MG63 (cell line): ENCODE data around the gene CEP295NL. TPM values are rescaled to one million over a fixed set of nuclear protein-coding genes. Genes with fewer than 3 reads are reported as not detected.
A peak's percentile ranks its signal among the peaks of the same experiment; 100 is the strongest.

Experiments used
- DNase-seq: peaks from one replicate; pipeline ENCODE4 v3.0.0-alpha.2; 2020
- H3K27me3 ChIP-seq: fragments of 250-450 bp; sonication (Bioruptor Pico); 2 replicates; pipeline ENCODE4 v1.5.1; 2020; ENCODE audit warnings: mild to moderate bottlenecking, moderate library complexity
- H3K36me3 ChIP-seq: fragments of 250-450 bp; sonication (Bioruptor Pico); 2 replicates; pipeline ENCODE4 v1.5.1; 2020; ENCODE audit warnings: mild to moderate bottlenecking, moderate library complexity
- H3K4me3 ChIP-seq: fragments of 250-450 bp; sonication (Bioruptor Pico); 2 replicates; pipeline ENCODE4 v1.5.1; 2020; ENCODE audit warnings: mild to moderate bottlenecking, moderate library complexity
- H3K9me3 ChIP-seq: fragments of 250-450 bp; sonication (Bioruptor Pico); 2 replicates; pipeline ENCODE4 v1.5.1; 2020; ENCODE audit warnings: mild to moderate bottlenecking, moderate library complexity
- total RNA-seq: library from RNA; depleted of rRNA; stranded (reverse); fragments of >200 nt; shearing (Covaris generic); gene quantifications from 2 replicates; pipeline ENCODE4 v1.2.3, GENCODE V29; 2014; ENCODE audit warnings: low replicate concordance

CEP295NL gene
- total RNA-seq, 1 experiment from 2014 or later, result not detected

DNA sequence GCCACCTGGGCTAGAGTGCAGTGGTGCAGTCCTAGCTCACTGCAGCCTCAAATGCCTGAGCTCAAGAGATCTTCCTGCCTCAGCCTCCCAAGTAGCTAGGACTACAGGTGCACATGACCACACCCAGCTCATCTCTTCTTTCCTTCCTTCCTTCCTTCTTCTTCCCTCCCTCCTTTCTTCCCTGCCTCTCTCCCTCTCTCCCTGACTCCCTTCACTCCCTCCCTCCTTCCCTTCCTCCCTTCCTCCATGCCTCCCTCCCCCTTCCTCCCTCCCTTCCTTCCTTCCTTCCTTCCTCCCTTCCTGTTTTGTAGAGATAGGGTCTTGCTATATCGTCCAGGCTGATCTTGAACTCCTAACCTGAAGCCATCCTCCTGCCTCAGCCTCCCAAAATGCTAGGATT, 38.9 kb downstream of the CEP295NL start:
- Histone ChIP-seq H3K27me3 (no peaks in the 10 kb centered on the region), H3K36me3 (peaks cover 71% of the 10 kb centered on the region), H3K9me3 (no peaks in the 10 kb centered on the region), H3K4me3 (no peak overlapping the region)
- DNase-seq, result no peak

DNA sequence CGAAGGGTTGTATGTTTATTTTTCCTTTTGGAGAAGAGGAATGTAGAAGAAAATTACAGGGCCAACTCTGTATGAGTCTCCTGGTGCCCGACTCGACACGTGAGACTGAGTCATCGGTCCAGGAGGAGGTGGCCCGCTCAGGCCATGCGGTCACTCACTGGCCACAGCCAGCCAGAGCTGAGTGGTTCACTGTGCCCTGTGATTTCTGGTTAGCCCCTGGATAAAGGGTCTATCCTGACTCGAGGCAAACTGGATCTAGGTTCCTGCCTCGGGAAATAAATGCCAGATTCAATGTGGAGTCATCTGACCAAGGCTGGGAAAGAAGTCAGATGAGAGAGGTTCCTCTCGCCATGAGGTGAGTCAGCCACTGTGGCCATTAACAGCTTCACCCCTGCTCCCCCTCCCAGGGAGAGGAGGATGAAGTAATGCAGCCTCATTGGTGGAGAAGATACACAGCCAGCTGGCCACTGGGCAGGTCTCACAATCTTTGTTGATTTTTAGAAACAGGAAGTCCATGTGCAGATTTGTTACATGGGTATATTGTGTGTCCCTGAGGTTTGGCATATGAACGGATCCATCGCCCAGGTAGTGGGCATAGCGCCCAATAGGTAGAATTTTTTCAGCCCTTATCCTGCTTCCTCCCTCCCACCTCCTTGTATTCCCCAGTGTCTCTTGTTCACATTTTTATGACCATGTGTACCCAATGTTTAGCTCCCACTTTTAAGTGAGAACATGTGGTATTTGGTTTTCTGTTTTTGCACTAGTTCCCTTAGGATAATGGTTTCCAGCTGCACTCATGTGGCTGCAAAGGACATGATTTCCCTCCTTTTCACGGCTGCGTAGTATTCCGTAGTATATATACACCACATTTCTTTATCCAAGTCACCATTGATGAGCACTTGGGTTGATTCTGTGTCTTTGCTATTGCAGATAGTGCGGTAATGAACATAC, 40.7 kb downstream of the CEP295NL start:
- Histone ChIP-seq H3K27me3 (no peaks in the 10 kb centered on the region), H3K4me3 (peak overlapping the region; percentile 9; the same call in 1 of the 2 replicates), H3K36me3 (peaks cover 72% of the 10 kb centered on the region), H3K9me3 (no peaks in the 10 kb centered on the region)
- DNase-seq, result peak; percentile 98

DNA sequence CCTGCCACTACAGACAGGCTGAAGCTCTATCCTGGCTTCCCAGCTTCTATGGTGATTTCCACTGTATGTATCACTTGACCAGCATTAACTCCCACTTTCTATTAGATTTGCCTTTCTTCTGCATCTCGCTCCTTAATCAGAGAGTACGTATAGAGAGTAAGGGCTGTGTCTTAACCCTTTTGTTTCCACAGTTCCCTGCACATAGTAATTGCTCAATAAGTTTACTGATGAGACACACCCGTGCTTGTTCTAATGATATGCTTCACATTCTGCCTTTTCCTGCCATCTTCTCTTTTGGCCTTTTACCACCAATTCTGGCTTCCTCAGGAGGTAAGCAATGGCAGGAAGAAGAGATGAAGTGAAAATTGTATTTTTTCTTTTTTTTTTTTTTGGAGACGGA, 41.8 kb downstream of the CEP295NL start:
- no peak overlapping the region for H3K4me3 ChIP-seq

DNA sequence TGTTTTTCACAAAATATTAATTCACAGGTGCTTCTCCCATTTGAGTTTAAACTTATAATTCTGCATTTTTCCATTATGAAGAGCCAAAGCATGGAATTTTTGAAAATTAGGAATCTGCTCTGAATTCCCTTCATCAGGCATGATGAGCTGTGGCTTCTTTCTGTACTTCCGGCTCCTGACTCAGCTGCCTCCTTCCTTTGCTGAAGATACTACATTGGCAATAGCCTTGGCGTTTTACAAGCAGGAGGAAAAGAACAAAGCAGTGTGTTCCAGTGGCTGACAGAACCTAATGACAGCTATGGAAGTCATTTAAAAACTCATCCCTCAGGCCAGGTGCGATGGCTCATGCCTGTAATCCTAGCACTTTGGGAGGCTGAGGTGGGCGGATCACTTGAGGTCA, 44.0 kb downstream of the CEP295NL start:
- Histone ChIP-seq H3K9me3 (no peaks in the 10 kb centered on the region), H3K27me3 (no peaks in the 10 kb centered on the region), H3K4me3 (no peak overlapping the region), H3K36me3 (peaks cover 75% of the 10 kb centered on the region)
- DNase-seq, result no peak

More for the DNA sequence above, 41.8 kb downstream of the CEP295NL start:
- no peak for DNase-seq
- H3K27me3 ChIP-seq, result no peaks in the 10 kb centered on the region
- H3K36me3 ChIP-seq, result peaks cover 74% of the 10 kb centered on the region
- H3K9me3 ChIP-seq, result no peaks in the 10 kb centered on the region

DNA sequence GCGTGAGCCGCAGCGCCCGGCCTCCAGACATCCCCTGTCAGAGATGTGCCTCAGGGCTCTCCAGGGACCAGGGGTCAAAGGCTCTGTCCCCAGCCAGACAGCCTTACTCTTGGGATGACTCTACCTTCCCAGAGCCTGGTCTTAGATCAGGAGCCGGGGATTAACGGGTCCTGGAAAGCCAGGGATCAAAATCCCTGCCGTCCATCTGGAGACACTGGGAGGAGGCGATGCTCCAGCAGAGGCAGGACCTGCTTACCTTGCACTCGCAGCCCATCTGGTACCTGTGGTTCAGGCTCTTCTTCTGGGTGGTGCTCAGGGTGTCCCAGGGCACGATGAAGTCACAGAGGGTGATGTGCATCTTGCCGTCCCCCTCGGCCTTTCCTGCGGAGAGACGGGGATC, 45.7 kb downstream of the CEP295NL start:
- Histone ChIP-seq H3K27me3 (no peaks in the 10 kb centered on the region), H3K36me3 (peaks cover 76% of the 10 kb centered on the region)

DNA sequence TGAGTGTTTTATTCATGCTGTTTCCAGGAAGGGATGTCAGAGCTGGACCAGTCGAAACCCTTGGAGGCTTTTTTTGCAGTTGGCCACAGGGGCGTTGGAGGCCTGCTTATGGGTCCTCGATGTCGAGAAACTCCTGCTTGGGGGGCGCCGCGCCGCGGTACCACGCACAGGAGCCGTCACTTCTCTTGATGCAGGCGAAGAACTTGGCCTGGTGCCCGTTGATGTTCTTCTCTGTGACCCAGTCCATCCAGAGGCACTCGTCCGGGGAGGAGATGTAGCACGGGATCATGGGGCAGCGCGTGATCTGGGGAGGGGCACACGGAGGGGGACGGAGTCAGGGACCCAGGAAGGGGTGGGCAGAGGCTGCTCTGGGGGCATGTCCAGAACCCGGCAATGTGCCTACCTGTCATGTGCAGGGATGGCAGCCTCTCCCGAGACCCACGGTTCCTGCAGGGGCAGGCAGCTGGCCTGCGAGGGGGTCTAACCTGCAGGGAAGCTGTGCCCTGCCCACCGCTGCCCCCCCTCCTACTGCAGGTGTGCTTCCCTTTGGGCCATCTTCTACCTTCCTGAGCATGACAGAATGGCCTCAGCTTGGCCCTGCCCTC, 47.3 kb downstream of the CEP295NL start:
- no peak for DNase-seq
- H3K4me3 ChIP-seq, result no peak overlapping the region
- H3K27me3 ChIP-seq, result no peaks in the 10 kb centered on the region
- peaks cover 71% of the 10 kb centered on the region for H3K36me3 ChIP-seq
- H3K9me3 ChIP-seq, result no peaks in the 10 kb centered on the region

More for the DNA sequence above, 45.7 kb downstream of the CEP295NL start:
- Histone ChIP-seq H3K9me3 (no peaks in the 10 kb centered on the region), H3K4me3 (no peak overlapping the region)
- DNase-seq, result no peak

DNA sequence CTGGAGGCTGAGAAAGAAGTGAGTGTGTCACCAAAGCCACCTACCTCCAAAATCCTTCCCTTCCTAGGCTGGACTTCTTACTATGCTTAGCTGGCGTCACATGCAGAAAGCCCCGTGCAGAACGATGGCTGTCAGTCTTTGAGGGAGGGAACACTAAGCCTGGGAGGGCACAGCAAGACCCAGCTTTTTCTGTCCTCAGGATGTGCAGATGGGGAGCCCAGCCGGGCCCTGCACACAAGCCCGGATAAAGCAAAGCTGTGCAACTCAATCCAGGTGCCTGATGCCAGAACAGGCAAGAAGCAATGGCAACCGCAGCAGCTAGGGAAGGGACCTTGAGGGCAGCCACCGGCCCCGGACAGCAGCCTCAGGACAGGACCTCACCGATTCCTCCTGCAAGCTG, 48.5 kb downstream of the CEP295NL start:
- H3K4me3 ChIP-seq, result no peak overlapping the region
- no peaks in the 10 kb centered on the region for H3K27me3 ChIP-seq
- no peak for DNase-seq
- peaks cover 63% of the 10 kb centered on the region for H3K36me3 ChIP-seq
- no peaks in the 10 kb centered on the region for H3K9me3 ChIP-seq

DNA sequence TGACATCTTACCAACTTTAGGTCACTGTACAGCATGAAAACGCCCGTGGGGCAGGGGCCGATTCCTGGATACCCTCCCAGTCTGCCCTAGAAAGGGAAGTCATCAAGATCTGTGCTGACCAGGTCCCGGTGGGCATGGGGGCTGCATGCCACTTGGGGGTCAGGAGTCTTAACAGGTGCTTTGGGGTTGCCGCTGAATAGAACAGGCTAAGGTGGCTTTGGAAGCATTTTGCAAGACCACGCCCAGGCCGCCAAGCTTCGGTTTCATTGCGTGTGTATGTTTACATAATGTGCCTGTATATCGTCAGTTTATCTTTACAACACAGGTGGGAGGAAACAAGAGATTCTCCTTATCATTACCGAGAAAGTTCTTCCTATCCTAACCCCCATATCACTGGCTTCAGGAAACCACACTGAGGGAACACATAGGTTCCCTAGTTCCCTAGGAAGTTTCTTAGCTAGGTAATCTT, 49.0 kb downstream of the CEP295NL start:
- DNase-seq, result no peak
- H3K27me3 ChIP-seq, result no peaks in the 10 kb centered on the region
- no peak overlapping the region for H3K4me3 ChIP-seq
- H3K36me3 ChIP-seq, result peaks cover 60% of the 10 kb centered on the region
- H3K9me3 ChIP-seq, result no peaks in the 10 kb centered on the region

DNA sequence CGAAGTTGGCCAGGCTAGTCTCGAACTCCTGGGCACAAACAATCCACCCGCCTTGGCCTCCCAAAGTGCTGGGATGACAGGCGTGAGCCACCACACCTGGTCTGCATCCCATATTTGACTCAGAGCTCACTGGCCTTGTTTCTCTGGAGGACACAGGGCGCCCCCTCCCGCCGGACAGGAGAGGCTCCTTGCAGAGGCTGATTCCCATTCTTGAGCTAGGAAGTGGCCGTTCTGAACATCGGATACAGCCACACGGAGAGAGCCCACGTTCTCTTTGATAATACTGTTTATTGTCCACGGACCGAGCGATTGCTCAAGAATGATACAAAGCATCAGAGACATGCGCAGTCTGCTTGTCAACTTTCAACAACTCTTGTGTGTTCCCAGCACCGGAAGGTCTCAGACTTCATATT, 50.3 kb downstream of the CEP295NL start:
- Histone ChIP-seq H3K27me3 (no peaks in the 10 kb centered on the region), H3K36me3 (peaks cover 53% of the 10 kb centered on the region), H3K9me3 (no peaks in the 10 kb centered on the region), H3K4me3 (no peak overlapping the region)
- DNase-seq, result no peak

DNA sequence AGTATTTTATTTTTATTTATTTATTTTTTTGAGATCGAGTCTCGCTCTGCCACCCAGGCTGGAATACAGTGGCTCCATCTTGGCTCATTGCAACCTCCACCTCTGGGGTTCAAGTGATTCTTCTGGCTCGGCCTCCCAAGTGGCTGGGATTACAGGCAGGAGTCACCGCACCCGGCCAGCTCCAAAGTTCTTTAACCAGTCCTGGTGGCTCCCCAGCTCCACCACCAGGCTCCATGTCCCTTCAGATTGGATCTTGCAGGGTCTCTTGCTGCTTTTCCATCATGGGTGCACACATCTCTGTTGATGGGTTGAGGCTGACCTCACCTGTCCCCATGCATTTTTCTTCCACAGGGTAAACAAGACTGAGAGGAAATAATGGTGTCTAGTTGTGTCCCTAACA, 54.0 kb downstream of the CEP295NL start:
- Histone ChIP-seq H3K9me3 (no peaks in the 10 kb centered on the region), H3K27me3 (no peaks in the 10 kb centered on the region), H3K36me3 (peaks cover 18% of the 10 kb centered on the region), H3K4me3 (no peak overlapping the region)
- no peak for DNase-seq

DNA sequence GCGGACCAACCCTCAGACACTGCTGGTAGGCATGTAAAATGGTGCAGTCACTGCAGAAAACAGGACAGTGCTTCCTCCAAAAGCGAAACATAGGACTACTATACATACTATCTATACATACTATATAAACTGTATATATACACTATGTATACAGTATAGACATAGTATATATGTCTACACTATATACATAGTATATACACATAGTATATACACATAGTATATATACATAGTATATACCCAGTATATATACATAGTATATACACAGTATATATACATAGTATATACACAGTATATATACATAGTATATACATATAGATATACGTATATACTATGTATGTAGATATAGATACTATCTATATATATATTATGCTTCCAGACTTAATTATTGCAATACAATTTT, 55.9 kb downstream of the CEP295NL start:
- no peak overlapping the region for H3K4me3 ChIP-seq
- no peaks in the 10 kb centered on the region for H3K9me3 ChIP-seq
- DNase-seq, result no peak
- H3K36me3 ChIP-seq, result peaks cover 2% of the 10 kb centered on the region; the same call in 1 of the 2 replicates
- H3K27me3 ChIP-seq, result no peaks in the 10 kb centered on the region

DNA sequence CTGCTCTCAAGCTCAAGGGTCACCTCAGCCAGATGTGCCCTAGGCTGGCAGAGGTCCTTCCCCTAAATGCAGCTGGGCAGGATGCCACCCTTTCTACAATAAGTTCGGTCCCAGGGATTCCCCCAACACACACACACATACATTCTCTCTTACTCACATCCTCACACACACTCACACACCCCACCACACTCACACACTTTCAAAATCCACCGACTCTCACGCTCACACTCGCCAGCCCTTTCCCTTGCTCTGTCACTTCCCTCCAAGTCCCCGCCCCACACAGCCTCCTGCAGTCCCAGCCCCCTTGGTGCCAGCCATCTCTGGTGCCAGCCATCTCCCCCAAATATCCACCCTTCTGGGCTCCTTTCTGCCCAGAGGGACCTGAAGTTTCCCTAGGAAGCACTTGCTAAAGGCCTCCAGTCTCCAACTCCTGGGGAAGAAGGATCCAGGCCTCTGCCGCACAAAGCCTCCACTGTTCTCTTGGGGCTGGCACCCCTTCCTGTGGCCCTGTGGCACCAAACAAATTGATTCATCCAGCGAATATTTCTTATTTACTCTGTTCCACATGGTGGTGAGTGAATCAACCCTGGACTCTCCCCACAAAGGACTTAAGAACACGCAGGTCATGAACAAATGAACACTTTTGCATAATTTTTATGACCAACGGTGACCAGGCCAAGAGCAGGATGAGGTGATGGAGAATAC, 58.5 kb downstream of the CEP295NL start:
- DNase-seq, result no peak
- Histone ChIP-seq H3K36me3 (peaks cover 6% of the 10 kb centered on the region), H3K9me3 (no peaks in the 10 kb centered on the region), H3K4me3 (no peak overlapping the region), H3K27me3 (no peaks in the 10 kb centered on the region)

DNA sequence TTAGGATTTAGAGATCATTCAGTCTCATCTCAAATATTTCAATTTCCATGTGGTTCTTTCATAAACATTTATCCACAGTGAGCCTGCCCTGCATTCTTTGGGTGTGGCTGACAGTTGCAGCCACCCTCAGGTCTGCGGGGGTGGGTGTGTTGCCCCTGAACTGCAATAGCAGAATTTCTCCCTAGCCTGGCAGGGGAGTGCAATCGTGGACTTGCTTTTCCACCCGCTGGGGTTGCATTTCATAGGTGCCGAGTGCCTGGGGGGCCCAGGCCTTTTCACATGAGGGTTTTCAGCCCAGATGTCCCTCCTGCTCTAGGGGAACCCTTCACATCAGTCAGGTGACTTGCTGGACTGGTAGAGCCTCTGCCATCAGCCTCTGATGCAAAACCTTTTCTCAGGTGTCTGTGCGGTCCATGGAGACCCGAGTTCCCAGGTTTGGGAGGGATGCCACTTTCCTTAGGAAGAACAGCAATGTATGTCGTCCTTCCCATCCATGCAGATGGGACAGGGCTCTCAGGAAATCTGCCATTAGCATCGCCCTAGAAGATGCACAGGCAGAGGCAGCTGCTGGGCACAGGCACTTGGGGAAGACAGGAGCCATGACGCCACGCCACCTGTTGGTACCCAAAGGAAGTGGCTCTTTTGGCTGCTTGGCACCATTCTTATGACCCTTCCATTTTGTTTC, 60.0 kb downstream of the CEP295NL start:
- DNase-seq, result peak; percentile 47
- H3K4me3 ChIP-seq, result no peak overlapping the region
- H3K27me3 ChIP-seq, result no peaks in the 10 kb centered on the region

DNA sequence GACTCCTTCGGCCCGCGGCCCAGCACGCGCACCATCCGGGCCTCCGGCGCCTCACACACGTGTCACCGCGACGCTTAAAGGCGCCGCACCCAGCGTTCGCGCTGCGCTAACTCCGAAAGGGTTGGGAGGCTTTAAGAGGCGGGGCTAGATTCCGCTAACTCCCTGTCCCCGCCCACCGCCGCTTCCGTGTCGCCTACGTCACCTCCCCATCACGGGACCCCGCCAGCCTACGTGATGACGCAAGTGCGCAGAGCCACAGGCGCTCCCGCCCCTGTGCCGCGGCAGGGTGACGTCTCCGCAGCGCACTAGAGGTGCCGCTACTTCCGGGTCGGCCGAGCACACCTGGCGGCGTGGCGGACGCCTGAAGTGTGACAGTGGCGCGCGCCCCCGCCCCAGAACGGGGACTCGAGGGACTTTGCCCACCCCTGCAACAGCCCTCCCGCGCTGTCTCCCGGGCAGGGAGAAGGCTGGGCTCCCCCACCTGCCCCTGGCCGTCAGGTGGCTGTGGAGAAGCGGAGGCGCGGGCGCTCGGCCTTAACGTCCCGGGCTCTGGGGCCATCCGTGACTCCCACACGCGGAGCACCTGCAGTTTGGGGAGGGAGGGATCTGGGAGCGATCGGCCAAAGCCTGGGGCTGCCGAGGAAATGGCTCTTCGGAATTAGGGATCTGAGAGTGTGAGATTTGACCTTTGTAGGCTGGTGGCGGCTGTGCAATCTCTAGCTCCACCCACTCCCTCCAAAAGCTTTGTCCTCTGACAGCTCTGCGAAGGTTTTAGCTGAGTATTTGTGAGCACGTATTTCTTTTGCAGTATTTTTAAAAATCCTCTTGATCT, 62.0 kb downstream of the CEP295NL start, which contains the start of gene USP36:
Gene USP36 (minus strand): TSS at position 35 of the 832 bp plus-strand sequence. CDS start 4,451 bp downstream, outside the sequence.
- DNase-seq, result peak; percentile 98
- Histone ChIP-seq H3K36me3 (peaks cover 35% of the 10 kb centered on the region), H3K27me3 (no peaks in the 10 kb centered on the region), H3K9me3 (no peaks in the 10 kb centered on the region), H3K4me3 (peak within 1 kb of the TSS; percentile 79)

More for the DNA sequence above, 60.0 kb downstream of the CEP295NL start:
- Histone ChIP-seq H3K9me3 (no peaks in the 10 kb centered on the region), H3K36me3 (peaks cover 15% of the 10 kb centered on the region)
